AG04450 (cell line): ENCODE data around the gene FAM240B. TPM values are rescaled to one million over a fixed set of nuclear protein-coding genes. Genes with fewer than 3 reads are reported as not detected.

Source experiments
- CTCF ChIA-PET: fragments of 300-600, 350-600 bp; formaldehyde crosslinking; extraction: SDS; loops from one replicate; lab custom pipeline; 2022; ENCODE audit warnings: antibody characterized with exemption, inconsistent platforms; lab: Charles Lee
- POLR2A ChIA-PET: fragments of 350-600 bp; formaldehyde crosslinking; extraction: SDS; loops from one replicate; lab custom pipeline; 2021; ENCODE audit warnings: antibody characterized with exemption, inconsistent platforms; lab: Yijun Ruan, JAX
- DNase-seq: peaks from one replicate; pipeline ENCODE4 v3.0.0-alpha.2; 2011; ENCODE audit warnings: low read depth, low spot score
- H3K27ac ChIP-seq: one replicate; pipeline ENCODE4 v1.5.1; 2012; ENCODE audit warnings: low read depth, low read length, control low read depth
- H3K27me3 ChIP-seq: one replicate; pipeline ENCODE4 v1.6.0; 2012; ENCODE audit warnings: low read length; ENCODE audit not compliant: control insufficient read depth, insufficient read depth
- H3K4me3 ChIP-seq: 2 replicates; pipeline ENCODE4 v1.5.1; 2011; ENCODE audit warnings: mild to moderate bottlenecking, low read depth, low read length, control low read depth
- H3K9me3 ChIP-seq: 2 replicates; pipeline ENCODE4 v1.5.1; 2012; ENCODE audit warnings: low read length; ENCODE audit not compliant: control insufficient read depth, insufficient read depth
- polyA plus RNA-seq: library from polyadenylated mRNA; depleted of rRNA; stranded (reverse); fragments of >200 nt; gene quantifications from 2 replicates; pipeline ENCODE4 v1.2.3, GENCODE V29; 2011
- TF ChIP-seq, protein P1 (sequence below): IDR thresholded peaks from 2 replicates; pipeline ENCODE4 v1.5.1; 2011; ENCODE audit warnings: low read depth, low read length, control low read depth, inconsistent platforms

The FAM240B gene
- polyA plus RNA-seq, 1 experiment, result not detected

DNA sequence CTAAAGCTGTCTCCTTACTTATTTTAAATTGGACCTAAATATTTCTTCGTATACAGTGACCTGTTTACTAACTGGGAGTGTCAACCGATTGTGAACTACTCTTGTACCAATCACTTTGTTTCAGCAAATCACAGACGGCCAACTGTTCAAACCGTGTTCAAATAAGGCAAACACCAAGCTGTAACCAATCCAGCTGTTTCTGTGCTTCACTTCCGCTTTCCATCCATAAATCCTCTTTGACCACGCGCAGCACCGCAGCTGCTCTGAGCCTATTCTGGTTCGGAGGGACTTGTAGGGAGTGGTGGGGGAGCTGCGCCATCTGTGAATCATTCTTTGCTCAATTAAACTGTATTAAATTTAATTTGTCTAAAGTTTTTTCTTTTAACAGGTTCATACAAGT, 4.8 kb upstream of the FAM240B start:
- Histone ChIP-seq H3K27ac (no peak overlapping the region), H3K4me3 (no peak overlapping the region), H3K9me3 (no peaks in the 10 kb centered on the region; the same call in 1 of the 2 replicates), H3K27me3 (peaks cover 10% of the 10 kb centered on the region)
- DNase-seq, result no peak
- ChIA-PET POLR2A (no interaction called here), CTCF (no interaction called here)
- TF ChIP-seq, protein P1, sequence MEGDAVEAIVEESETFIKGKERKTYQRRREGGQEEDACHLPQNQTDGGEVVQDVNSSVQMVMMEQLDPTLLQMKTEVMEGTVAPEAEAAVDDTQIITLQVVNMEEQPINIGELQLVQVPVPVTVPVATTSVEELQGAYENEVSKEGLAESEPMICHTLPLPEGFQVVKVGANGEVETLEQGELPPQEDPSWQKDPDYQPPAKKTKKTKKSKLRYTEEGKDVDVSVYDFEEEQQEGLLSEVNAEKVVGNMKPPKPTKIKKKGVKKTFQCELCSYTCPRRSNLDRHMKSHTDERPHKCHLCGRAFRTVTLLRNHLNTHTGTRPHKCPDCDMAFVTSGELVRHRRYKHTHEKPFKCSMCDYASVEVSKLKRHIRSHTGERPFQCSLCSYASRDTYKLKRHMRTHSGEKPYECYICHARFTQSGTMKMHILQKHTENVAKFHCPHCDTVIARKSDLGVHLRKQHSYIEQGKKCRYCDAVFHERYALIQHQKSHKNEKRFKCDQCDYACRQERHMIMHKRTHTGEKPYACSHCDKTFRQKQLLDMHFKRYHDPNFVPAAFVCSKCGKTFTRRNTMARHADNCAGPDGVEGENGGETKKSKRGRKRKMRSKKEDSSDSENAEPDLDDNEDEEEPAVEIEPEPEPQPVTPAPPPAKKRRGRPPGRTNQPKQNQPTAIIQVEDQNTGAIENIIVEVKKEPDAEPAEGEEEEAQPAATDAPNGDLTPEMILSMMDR, result no peak

DNA sequence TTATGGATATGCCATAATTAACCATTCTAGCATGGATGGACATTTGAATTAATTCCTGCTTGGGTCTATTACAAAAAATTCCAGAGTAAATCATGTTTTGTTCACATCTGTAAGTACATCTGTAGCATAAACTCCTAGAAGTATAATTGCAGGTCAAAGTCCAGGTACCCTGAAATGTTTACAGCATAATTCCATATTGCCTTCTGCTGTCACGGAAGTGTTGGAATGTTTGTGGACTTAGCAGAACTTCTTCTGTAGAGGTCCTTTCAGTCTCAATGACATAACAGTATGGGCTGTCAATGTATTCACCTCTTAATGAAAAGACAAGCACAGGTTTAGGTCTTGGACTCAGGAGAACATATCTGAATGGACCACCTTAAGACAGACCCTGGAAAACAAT, 1.8 kb downstream of the FAM240B start:
- TF ChIP-seq, protein P1, result no peak
- DNase-seq, result no peak
- no peak overlapping the region for H3K27ac ChIP-seq
- no peaks in the 10 kb centered on the region; the same call in 1 of the 2 replicates for H3K9me3 ChIP-seq
- no peak overlapping the region for H3K4me3 ChIP-seq
- CTCF ChIA-PET, result no interaction called here
- H3K27me3 ChIP-seq, result peaks cover 8% of the 10 kb centered on the region
- POLR2A ChIA-PET, result no interaction called here

DNA sequence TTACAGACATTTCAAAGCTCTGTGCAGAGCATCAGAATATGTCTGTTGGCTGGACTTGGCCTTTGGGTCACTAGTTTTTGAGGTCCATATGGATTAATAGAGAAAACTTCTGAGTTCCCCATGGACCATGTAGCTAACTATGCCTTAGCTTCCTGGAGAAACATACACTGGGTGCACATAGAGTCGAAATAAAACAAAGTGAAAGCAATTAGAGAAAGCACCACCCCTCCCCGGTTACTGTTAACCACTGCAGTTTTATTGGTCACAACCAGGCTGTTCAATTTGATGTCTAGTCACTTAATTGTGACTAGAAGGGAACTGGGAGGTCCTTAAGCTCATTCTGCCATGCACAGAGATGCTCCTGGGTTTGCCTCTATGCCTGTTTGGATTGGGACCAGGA, 4.2 kb downstream of the FAM240B start:
- ChIA-PET CTCF (interaction anchor here (0.6 to 1.2 kb wide), 2 partner anchors 12 to 54 kb away, joined by 3 to 4 read pairs; no protein-coding TSS in a partner anchor), POLR2A (no interaction called here)
- TF ChIP-seq, protein P1, result no peak
- Histone ChIP-seq H3K27ac (no peak overlapping the region), H3K4me3 (no peak overlapping the region), H3K9me3 (no peaks in the 10 kb centered on the region), H3K27me3 (peaks cover 5% of the 10 kb centered on the region)
- no peak for DNase-seq

DNA sequence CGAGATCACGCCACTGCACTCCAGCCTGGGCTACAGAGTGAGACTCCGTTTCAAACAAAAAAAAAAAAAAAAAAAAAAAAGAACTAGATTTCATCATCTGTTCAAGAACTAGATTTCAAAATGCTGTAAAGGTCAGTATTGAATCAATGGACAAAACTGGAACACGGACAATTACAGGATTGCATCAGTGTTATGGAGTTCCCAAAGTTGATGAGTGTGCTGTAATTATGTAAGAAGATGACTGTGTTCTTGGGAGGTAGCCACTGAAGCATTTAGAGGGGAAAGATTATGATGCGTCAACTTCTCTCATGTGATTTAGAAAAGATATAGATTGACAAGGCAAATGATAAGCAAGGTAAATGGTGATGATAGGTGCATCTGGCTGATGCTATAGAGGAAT, 6.5 kb downstream of the FAM240B start:
- Histone ChIP-seq H3K9me3 (no peaks in the 10 kb centered on the region), H3K4me3 (no peak overlapping the region), H3K27ac (no peak overlapping the region), H3K27me3 (peaks cover 9% of the 10 kb centered on the region)
- CTCF ChIA-PET, result interaction anchor here (0.7 kb wide), 1 partner anchor 14 kb away, joined by 7 read pairs; no protein-coding TSS in a partner anchor
- POLR2A ChIA-PET, result interaction anchor here (0.7 kb wide), 1 partner anchor 26 kb away, joined by 6 read pairs; no protein-coding TSS in a partner anchor
- TF ChIP-seq, protein P1, result no peak
- DNase-seq, result peak; percentile 30

DNA sequence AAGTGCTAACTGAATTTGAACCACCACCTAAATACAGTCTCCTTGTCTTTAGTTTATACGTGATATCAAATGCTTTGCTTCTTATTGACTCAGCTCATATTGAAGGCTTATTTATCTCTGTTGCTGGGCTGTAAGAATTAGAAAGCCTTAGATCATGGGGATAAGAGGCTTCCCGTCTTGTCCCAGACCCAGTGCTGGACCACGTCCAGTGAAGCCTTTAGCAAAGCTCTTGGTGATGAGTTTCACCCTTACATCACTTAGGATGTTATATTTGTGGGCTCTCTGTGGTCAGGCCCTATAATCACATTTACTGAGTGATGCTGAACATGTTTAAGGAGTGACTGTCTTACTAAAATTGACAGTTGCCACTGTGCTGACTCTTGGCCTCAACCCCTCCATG, 11.2 kb downstream of the FAM240B start:
- Histone ChIP-seq H3K4me3 (no peak overlapping the region), H3K27ac (no peak overlapping the region), H3K27me3 (peaks cover 17% of the 10 kb centered on the region), H3K9me3 (no peaks in the 10 kb centered on the region)
- DNase-seq, result no peak
- ChIA-PET POLR2A (no interaction called here), CTCF (interaction anchor here (1.4 kb wide), 1 partner anchor 66 kb away, joined by 3 read pairs; no protein-coding TSS in a partner anchor)
- TF ChIP-seq, protein P1, result no peak
